Transverse colon (tissue), 4 donors: ENCODE results near the gene GPR39. TPM values are rescaled to one million over a fixed set of nuclear protein-coding genes. Genes with fewer than 3 reads are reported as not detected.

Experiments
- DNase-seq: peaks from one replicate; pipeline ENCODE4 v3.0.0-alpha.2; 2019
- H3K27ac ChIP-seq, 4 donors: fragments of 200-600 bp; sonication (generic); 2 replicates each; pipeline ENCODE4 v1.5.1; 2016 to 2018; ENCODE audit warnings: inconsistent platforms in 4 of 4
- H3K27me3 ChIP-seq: fragments of 200-600 bp; sonication (generic); 2 replicates; pipeline ENCODE4 v1.5.1; 2017; ENCODE audit warnings: inconsistent platforms
- H3K36me3 ChIP-seq, 4 donors: fragments of 200-600 bp; sonication (generic); 2 replicates each; pipeline ENCODE4 v1.5.1; 2017 to 2019; ENCODE audit warnings: inconsistent platforms in 4 of 4
- H3K4me1 ChIP-seq, 4 donors: fragments of 200-600 bp; sonication (generic); 2 replicates each; pipeline ENCODE4 v1.5.1; 2017 to 2020; ENCODE audit warnings: inconsistent platforms in 4 of 4
- H3K4me3 ChIP-seq, 4 donors: fragments of 200-600 bp; sonication (generic); 1 replicate in 1 of 4; 2 replicates in 3 of 4; pipeline versions ENCODE4 v1.5.1 to v1.6.1; 2017 to 2019; ENCODE audit warnings: inconsistent platforms in 4 of 4
- H3K9me3 ChIP-seq, 2 donors: fragments of 200-600 bp; sonication (generic); 2 replicates each; pipeline ENCODE4 v1.5.1; 2017 to 2019; ENCODE audit warnings: inconsistent platforms in 2 of 2
- CTCF ChIP-seq, 5 experiments: fragments of 200-600 bp in 3 of 5; fragments of 450-650 bp in 2 of 5; sonication (generic) in 3 of 5; IDR thresholded peaks; 1 replicate in 2 of 5; 2 replicates in 3 of 5; pipeline ENCODE4 v1.5.1; 2016 to 2017; ENCODE audit warnings: antibody characterized with exemption in 5 of 5, inconsistent platforms in 3 of 5, mild to moderate bottlenecking in 2 of 5, moderate library complexity in 1 of 5
- EP300 ChIP-seq: sonication (generic); formaldehyde crosslinking; IDR thresholded peaks from one replicate; pipeline ENCODE4 v1.6.1; 2017; ENCODE audit warnings: antibody characterized with exemption, low read depth
- POLR2A ChIP-seq: fragments of 450-650 bp; IDR thresholded peaks from one replicate; pipeline ENCODE4 v1.6.1; 2016; ENCODE audit warnings: antibody characterized with exemption, mild to moderate bottlenecking, moderate library complexity
- POLR2AphosphoS5 ChIP-seq, 3 donors: sonication (generic); formaldehyde crosslinking; IDR thresholded peaks; one replicate each; pipeline ENCODE4 v1.6.1; 2016; ENCODE audit warnings: antibody characterized with exemption in 3 of 3
- WGBS, 2 donors: methylation state at CpG; one replicate each; pipeline ENCODE4 v1.1.5; 2018; ENCODE audit warnings: low coverage in 1 of 2; 5-methylcytosine and 5-hydroxymethylcytosine counted together
- in situ Hi-C, 4 donors: fragments of 200-750 bp; cut with MboI; loops; one replicate each; pipeline versions ENCODE4 v1.15.0 to v1.15.1; 2017; ENCODE audit warnings: low sequenced_read_pairs in 3 of 4, low pct_ligation_motif_present in 1 of 4, low pct_unique_long_range_greater_than_20kb in 1 of 4
- intact Hi-C: fragments of 100-400 bp; cut with DNase I; formaldehyde crosslinking; loops from one replicate; pipeline ENCODE4 v1.15.1; 2023; ENCODE audit warnings: low total_unique reads
- total RNA-seq, 4 donors: library from RNA; depleted of rRNA; stranded (reverse); fragments of >200 nt; gene quantifications; one replicate each; pipeline ENCODE4 v1.1.0, GENCODE V29; 2016

The GPR39 gene
- total RNA-seq, 4 donors from 2014 or later: 26.3 to 85.3 (median 39.6) TPM

- no peak for DNase-seq
- Histone ChIP-seq H3K36me3 (no peaks in the 10 kb centered on the region), H3K4me1 (no peaks in the 10 kb centered on the region), H3K9me3 (no peaks in the 10 kb centered on the region), H3K27me3 (no peaks in the 10 kb centered on the region), H3K27ac (no peak overlapping the region), H3K4me3 (no peak overlapping the region)
- intact Hi-C loops (no loop called here), in situ Hi-C loops (no loop called here)
- no peak for TF ChIP-seq POLR2AphosphoS5 (IDR thresholded peaks at IDR 0.05)
- no peak for TF ChIP-seq EP300
- 77 to 87% methylated on average over 4 of the region's 4 CpGs for WGBS, 2 donors
Measured at GRCh38 chr2:132477436-132477835, 60.8 kb downstream of the GPR39 start.

GRCh38 chr2:132477962-132478361, 61.4 kb downstream of the GPR39 start:
- Histone ChIP-seq H3K4me1 (no peaks in the 10 kb centered on the region), H3K27me3 (no peaks in the 10 kb centered on the region), H3K27ac (no peak overlapping the region), H3K36me3 (no peaks in the 10 kb centered on the region), H3K4me3 (no peak overlapping the region), H3K9me3 (no peaks in the 10 kb centered on the region)
- TF ChIP-seq EP300: no peak
- TF ChIP-seq CTCF (IDR thresholded peaks at IDR 0.05): no peak
- TF ChIP-seq POLR2A: no peak
- no peak for TF ChIP-seq POLR2AphosphoS5 (IDR thresholded peaks at IDR 0.05)
- WGBS, 2 donors: 69 to 70% methylated on average over 2 of the region's 2 CpGs
- intact Hi-C loops (no loop called here), in situ Hi-C loops (no loop called here)
- DNase-seq: no peak

- DNase-seq: no peak
- intact Hi-C loops: no loop called here
- Histone ChIP-seq H3K4me3 (no peak overlapping the region), H3K27me3 (no peaks in the 10 kb centered on the region), H3K27ac (no peak overlapping the region), H3K9me3 (no peaks in the 10 kb centered on the region), H3K36me3 (no peaks in the 10 kb centered on the region), H3K4me1 (no peaks in the 10 kb centered on the region)
- in situ Hi-C loops: no loop called here
- 51 to 67% methylated on average over 3 of the region's 3 CpGs for WGBS, 2 donors
- TF ChIP-seq POLR2A: no peak
- no peak for TF ChIP-seq CTCF (IDR thresholded peaks at IDR 0.05)
- TF ChIP-seq EP300: no peak
- TF ChIP-seq POLR2AphosphoS5 (IDR thresholded peaks at IDR 0.05): no peak
Measured at GRCh38 chr2:132478461-132479105, 62.0 kb downstream of the GPR39 start.

- Histone ChIP-seq H3K36me3 (no peaks in the 10 kb centered on the region), H3K4me3 (no peak overlapping the region), H3K27ac (no peak overlapping the region), H3K4me1 (no peaks in the 10 kb centered on the region), H3K9me3 (no peaks in the 10 kb centered on the region), H3K27me3 (no peaks in the 10 kb centered on the region)
- intact Hi-C loops (no loop called here), in situ Hi-C loops (no loop called here)
- 78 to 83% methylated on average over 1 to 8 of the region's 8 CpGs for WGBS, 2 donors
- TF ChIP-seq POLR2AphosphoS5 (IDR thresholded peaks at IDR 0.05) (no peak), POLR2A (no peak), CTCF (IDR thresholded peaks at IDR 0.05) (no peak), EP300 (no peak)
- DNase-seq: no peak
Measured at GRCh38 chr2:132479155-132479554, 62.5 kb downstream of the GPR39 start.

DNA sequence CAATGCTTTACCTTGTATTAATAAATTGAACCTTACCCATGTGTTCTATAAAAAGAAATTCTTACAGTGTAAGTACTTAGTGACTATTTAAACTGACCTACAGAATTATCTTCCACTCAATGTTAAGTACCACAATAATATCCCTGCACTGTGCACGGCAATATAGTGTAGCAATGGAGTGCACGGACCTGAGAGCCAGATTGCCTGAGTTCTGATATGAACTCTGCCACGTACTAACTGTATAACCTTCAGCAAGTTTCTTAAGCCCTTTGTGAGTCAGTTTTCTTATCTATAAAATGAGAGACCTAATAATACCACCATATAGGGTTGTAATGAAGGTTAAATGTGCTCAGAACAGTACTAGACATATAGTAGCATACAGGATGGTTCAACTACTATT, 66.2 kb downstream of the GPR39 start:
- Histone ChIP-seq H3K9me3 (no peaks in the 10 kb centered on the region), H3K27ac (no peak overlapping the region), H3K27me3 (no peaks in the 10 kb centered on the region), H3K4me3 (no peak overlapping the region), H3K36me3 (no peaks in the 10 kb centered on the region), H3K4me1 (no peaks in the 10 kb centered on the region)
- intact Hi-C loops: no loop called here
- TF ChIP-seq POLR2A: no peak
- TF ChIP-seq CTCF (IDR thresholded peaks at IDR 0.05): no peak
- TF ChIP-seq POLR2AphosphoS5 (IDR thresholded peaks at IDR 0.05): no peak
- no peak for TF ChIP-seq EP300
- in situ Hi-C loops: no loop called here
- no peak for DNase-seq
- 82 to 85% methylated on average over 3 of the region's 3 CpGs for WGBS, 2 donors
